ENCODE results near the gene IFNG-AS1.
A peak's percentile ranks its signal among the peaks of the same experiment; 100 is the strongest.

Gene IFNG-AS1

DNA sequence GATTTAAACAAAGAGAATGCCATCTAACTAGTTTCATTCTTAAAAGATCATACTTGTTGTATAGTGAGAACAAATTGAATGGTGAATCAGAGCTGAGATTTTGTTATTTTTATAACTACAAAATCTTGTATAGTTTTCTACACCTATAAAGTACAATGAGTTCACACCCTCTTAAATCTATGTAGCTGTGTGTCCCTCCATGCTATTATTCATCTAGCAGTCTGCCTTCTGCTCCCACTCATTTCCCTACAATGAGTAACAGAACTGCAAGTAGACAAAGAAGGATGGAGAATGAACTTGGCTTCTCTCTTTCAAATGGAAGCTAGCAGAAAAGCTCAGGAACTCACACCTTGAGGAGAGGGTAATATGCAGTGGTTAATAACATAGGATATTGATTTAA, 7.1 kb downstream of the IFNG-AS1 start:
- no peak for DNase-seq

DNA sequence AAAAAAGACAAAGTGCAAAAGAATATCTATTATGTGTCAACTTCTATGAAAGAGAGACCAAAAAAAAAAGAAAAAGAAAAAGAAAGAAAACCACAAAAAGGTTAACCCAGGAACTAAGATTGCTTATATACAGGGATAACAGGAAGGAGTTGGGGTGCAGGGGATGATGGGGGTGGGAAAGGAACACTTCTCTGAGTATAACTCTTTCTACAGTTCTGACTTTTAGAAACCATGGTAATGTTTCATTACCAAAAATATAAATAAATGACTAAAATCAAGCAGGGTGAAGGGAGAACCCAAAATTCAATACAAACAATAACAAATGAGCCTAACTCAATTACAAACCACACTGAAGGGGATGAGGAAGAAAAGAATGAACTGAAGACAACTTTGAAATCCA, 9.1 kb downstream of the IFNG-AS1 start:
- DNase-seq: no peak

DNA sequence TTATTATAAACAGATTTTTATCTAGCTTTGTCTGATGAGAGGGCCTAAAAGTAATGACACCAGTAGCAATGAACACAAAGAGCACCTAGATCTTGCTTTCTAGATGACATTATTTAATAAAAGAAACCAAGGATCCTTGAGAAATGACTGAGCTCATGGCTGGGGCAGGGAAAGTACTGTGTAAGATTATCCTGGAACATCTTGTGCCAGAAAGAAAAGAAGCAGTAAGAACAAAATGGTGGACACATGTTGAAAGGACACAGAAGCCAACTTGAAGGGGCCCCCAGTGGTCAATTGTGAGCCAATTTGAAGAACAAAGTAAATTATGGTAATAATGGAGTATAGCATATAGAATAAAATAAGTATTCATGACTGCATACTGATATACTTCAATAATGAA, 10.0 kb downstream of the IFNG-AS1 start:
- no peak for DNase-seq

DNA sequence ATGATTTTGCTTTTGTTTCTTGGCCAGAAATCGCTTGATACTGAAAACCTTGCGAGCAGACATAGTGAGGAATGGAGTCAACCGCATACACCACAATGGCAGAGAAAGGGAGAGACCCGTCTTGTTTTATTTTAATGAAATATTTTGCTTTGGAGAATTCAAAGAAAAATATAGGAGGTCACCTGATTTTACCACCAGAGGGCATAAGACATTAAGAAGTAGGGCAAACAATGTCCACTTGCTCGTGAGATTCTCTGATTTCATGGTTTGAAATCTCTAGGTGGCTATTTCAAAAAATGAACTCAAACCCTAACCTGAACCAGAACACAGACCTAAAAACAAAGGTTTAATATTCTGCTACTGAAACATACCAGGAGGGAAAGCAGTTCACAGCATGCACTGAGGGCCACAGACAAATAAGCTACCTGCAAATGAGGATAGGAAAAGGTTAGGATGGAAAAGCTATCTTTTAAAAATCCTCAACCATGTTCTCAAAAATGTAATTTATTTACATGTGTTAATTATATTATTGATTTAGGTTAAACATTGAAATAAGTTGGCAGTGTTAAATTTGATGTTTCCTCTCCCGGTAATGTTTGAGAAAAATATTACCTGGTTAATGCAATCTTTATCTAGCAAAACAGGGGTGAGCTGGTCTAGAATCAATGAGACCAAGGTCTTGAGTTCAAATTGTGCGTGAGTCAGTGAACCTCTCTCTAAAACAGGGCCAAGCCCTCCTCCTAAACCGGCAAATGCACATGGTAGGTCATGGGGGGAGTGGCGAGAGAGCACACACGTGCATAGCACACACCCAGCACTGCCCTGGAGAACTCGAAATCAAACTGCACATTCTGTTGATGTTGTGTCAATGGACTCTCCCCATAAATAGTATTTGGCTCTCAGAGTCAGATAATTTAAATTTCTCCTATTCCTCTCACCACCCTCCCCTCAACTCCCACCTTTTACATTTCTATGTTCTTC, 12.5 kb downstream of the IFNG-AS1 start:
- peak; percentile 4 for DNase-seq

DNA sequence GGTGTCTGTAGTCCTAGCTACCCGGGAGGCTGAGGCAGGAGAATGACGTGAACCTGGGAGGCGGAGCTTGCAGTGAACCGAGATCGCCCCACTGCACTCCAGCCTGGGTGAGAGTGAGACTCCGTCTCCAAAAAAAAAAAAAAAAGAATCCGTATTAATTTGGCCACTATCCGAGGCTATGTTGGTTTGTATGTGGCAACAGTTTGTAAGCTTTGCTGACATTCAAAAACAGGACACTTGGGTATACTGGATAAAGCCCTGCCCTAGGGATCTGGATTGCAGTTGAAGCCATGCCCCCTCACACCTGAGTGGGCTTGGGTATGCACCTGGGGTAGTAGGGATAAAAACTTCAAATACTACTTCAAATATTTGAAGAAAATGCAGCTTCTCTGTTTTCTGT, 14.5 kb downstream of the IFNG-AS1 start:
- no peak for DNase-seq

DNA sequence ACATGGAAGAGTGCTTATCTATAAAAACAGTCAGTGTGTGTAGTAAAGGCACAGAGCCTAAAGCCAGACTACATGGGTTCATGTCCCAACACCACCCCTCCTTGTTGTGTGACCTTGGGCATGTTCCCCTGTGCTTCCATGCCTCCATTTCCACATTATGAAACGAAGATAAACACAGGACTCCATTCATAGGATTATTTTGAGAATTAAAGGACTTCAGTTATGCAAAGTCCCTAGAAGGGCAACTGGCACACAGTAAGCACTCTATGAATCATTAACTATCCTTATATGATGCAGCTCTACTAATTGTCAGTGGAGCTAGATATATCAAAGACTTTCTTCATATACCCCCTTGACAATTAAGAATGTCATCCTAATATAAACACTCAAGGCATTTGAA, 17.8 kb downstream of the IFNG-AS1 start:
- no peak for DNase-seq

DNA sequence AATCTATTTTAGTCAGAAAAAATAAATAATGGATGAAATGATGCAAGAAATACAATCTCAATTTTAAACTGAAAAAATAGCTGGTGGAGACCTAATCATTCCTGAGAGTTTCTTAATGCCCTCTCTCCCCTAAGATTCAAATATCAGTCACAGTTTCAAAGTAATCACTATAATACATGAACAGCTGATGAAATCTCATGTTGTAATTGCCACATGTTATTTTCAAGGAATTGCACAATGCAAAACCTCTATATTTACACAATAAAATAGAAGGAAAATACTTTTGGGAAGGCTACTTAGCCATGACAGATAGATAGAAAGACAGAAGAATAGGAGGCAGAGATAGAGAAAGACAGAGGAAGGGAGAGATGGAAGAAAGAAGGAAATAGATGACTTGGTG, 18.2 kb downstream of the IFNG-AS1 start:
- no peak for DNase-seq

DNA sequence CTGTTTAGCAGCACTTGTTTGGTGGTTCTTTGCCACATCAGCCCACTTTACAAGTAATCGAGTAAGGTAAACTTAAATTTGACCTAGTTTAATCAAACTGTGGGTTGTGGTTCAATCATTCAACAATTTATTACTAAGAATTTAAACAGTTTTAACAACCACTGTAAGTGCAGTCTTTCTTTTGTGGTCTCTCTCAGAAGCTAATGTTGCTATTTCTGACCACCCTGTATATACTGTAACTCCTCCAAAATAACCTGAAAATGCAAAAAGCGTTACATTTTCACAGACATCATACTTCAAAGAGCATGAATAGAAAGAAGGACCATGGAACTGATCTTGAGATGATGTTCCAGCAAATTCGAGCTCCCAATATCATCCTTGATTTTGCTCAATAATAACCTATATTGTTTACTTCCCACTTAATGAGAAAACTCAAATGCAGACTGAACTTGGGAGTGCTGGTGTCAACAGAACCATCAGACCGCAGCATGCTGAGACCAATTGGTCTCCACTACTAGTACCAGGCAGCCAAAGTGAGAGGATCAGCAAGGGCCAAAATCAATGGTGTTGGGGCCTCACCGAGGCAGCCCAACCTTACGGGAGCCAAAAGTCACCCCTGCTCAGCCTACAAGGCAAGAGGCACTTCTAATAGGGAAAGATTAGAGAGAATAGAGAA, 22.1 kb downstream of the IFNG-AS1 start:
- no peak for DNase-seq

DNA sequence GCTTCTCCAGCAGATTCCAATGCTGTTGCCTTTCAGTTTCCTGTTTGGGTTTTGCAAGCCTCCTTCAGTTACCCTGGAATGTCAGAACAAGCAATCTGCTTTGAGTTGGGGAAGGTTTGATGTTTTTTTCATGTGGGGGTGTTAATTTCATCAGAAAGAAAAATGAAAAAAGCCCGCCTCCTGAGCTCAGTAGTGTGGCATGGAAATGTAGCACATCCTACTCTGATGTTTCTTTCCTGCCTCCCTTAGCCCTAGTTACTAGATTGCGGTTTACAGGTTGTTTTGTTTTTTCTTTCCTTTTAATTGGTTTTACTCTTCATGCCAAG, 22.6 kb downstream of the IFNG-AS1 start:
- DNase-seq: no peak

DNA sequence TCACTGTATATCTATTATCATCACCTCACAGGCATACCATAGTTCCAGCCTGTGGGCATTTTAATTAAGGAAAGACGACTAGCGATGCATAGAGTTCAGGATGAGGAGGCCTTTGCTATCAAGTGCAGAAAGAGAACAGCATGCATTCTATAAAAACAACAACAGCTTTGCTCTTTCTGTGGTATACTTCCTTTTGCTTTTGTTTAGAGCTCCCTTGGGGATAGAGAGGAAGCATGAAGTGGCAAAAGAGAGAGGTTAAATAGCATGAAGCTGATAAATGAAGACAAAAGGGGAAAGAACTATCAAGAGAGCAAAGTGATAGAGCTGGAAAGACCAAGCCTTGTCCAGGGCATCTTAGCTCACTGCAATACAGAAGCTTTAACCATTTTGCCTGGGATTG, 23.5 kb downstream of the IFNG-AS1 start:
- no peak for DNase-seq

DNA sequence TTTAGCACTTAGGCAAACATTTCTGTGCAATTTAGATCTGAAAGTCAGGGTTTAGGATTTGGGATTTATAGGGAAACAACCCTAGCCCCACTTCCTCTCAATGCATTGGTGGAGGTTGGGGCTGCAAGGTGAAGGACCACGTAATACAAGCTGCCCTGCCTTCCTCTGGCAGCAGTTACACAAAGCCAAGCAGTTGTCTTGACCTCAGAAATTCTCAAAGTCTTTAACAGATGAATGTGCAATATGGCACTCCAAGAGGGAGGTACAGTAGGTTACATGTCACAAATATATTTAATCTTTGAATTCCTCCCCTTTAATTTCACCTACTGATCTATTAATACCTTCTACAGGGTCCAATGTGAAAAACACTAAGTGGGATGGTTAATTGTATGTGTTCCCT, 23.9 kb downstream of the IFNG-AS1 start:
- DNase-seq: no peak

DNA sequence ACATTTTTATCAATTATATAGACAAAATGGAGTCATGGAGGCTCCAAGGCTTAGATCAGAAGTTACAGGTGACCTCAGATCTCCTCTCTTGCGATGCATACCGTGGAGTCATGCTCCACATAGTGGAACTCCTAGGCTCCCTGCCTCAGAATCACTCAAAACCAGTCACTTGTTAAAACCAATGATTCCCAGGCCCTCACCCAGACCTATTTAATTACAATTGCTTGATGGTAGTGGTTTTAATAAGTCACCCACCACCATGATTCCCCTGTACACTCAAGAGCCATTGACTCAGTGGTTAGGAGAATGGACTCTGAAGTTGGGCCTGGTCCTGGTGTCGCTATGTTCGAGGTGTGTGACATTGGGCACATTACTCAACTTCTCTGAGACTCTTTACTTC, 26.9 kb downstream of the IFNG-AS1 start:
- DNase-seq: no peak

DNA sequence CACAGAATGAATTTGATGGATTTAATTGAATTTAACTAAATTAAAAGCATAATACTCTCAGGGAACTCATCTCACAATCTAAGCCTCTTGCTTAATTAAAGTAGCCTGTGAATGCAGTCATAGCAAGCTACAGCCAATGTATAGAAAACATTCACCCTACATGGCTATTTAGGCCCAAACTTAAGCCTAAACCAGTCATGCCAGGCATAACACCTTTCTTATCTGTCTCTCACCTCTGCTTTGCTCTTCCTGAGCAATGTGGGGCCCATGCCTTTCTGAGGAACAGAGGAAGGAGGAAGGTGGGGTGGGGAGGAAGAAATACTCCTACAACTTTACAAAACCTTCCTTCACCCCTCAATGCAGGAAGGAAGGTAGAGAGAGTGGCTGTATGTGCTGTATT, 29.1 kb downstream of the IFNG-AS1 start:
- DNase-seq: no peak

DNA sequence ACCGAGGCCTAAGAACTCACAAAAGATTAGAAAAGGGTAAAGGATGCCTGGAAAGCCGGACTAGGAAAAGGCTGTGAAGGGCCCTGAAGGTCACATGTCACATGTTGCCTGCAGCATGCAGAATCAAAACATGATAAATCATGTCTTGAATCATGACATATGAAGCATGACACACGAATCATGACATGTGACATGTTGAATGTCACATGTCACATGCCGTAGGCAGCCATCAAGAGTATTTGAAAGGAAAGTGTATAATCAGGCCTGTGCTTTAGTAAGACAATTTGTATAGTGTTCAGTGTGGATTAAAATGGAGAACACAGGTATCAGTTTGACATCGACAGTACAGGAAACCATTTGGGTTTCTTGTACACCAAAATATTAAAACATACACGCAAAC, 30.8 kb downstream of the IFNG-AS1 start:
- DNase-seq: no peak

DNA sequence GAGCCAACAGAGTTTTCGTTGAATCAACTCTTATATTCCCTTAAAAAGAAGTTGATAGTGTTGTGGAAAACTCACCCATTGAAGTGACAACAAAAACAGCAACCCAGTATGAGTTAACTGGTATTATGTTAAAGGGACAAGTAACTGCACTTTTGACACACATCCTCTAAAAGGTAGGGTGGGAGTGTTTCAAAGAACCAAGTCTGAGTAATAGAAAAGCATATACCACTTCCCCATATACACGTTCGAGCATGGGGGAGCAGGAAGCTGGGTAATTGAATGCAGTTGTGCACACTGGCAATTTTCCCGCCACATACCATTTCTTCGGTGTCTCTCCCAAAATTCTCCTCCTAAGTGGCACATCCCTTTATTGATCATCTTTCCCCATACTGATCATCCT, 31.5 kb downstream of the IFNG-AS1 start:
- no peak for DNase-seq

DNA sequence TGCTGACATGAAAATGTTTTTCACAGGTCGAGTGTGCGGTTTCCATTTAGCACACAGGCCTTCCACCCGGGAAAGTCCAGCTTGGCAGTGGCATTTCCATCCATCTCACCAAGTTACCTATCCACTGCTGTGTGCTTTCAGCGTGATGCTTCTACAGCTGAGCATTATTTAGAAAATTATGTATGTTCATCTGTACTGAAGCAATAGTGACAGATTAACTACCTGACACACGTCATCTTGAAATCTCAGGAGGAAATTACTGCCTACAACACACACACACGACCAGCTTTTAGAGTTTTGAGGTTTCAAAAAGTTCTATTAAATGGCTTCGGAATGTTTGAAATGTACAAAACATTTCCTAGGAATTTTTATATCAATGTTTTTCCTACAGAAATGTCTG, 39.4 kb downstream of the IFNG-AS1 start:
- no peak for DNase-seq

DNA sequence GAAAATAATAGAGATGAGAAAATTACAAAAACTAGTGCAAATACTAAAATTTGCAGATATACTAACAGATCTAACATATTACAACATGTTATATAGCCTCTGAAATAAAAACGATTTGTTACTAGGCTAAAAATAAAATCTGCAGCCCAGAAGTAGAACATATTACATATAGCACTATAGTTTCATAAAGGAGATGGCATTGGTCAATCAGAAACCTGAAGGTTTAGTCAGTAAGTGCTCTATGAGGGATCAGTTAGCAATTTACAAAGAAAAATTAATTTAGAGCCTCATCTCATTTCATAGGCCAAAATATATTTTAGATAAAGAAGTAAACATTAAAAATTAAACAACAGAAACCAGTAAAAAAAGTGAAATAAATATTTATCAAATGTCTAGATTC, 41.0 kb downstream of the IFNG-AS1 start:
- DNase-seq: no peak

DNA sequence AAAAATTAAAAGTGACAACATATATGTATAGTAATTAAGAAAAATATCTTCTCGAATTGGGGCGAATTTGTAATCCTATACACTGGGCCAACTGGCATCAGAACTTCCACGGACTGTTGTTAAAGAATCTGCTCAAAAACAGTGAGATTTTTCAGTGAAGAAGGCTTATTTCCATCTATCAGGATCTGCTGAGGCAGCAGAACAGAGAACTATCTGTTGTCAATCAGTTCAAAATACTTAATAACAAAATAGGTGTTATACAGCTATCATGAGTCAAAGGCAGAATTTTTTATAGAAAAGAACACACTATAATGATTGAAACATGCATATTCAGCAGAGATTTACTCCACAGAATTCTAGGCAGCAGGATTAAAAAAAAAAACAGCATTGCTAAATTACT, 41.9 kb downstream of the IFNG-AS1 start:
- DNase-seq: no peak

DNA sequence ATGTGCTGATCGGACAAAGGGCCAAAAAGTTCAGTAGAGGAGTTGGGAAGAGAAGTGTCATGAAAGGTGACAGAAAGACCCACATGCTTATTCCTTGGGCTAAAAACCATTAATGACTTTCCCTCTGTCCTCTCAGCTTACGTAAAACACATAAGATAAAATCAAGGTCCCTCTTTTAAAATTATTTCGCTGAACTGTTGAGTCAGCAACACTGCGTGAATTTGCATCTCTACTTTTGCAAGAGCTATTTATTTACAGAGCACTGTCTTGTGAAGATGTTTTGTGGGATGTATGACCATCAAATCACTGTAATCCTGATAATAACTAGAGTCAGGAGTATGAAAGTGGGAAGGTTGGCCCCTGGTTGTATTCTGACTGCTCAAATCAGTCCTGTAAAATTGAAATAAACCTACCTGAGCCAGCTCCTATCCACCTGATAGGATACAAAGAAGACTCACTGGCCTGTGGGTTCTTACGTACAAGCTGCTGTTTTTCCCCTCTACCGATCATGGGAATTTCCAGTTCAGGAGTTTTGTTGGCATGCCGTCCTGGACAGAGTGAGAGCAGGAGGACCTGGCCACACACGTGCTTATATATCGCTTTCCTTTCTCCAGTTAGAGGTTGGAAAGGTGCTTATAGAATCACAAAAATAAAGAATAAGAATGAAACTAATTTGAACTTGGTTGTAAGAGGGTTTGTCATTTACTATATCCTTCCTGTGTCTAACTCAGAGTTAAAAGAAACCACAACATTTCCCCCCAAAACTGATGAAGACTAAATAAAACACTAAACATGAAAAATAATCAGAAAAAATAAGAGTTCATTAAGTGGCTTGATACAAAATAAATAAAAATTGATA, 42.9 kb downstream of the IFNG-AS1 start:
- DNase-seq: no peak

DNA sequence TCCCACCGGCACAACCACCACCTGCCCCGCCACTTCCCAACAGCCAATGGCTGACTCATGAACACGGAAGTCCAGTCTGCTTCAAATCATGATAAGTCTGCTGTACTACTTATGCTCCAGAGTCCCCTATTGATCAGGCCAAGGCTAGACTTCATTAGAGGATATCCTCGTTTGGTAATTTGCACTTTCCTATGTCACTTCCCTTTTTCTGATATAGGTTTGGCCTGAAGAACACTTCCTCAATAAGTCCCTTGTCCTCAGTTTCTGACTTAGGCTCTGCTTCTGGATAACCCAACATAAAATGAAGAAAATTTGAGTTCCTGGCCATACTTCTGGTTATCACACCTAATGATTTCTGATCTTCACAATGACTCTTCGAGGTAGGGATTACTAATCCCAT, 45.3 kb downstream of the IFNG-AS1 start:
- DNase-seq: no peak

DNA sequence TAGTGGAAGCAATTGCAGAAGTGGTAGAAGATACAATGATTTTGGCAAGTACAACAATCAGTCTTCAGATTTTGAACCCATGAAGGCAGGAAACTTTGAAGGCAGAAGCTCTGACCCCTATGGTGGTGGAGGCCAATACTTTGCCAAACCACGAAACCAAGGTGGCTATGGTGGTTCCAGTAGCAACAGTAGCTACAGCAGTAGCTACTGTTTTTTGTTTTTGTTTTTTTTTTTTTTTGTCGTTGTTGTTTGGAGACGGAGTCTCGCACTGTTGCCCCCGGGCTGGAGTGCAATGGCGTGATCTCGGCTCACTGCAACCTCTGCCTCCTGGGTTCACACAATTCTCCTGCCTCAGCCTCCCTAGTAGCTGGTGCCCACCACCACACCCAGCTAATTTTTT, 47.4 kb downstream of the IFNG-AS1 start:
- no peak for DNase-seq

DNA sequence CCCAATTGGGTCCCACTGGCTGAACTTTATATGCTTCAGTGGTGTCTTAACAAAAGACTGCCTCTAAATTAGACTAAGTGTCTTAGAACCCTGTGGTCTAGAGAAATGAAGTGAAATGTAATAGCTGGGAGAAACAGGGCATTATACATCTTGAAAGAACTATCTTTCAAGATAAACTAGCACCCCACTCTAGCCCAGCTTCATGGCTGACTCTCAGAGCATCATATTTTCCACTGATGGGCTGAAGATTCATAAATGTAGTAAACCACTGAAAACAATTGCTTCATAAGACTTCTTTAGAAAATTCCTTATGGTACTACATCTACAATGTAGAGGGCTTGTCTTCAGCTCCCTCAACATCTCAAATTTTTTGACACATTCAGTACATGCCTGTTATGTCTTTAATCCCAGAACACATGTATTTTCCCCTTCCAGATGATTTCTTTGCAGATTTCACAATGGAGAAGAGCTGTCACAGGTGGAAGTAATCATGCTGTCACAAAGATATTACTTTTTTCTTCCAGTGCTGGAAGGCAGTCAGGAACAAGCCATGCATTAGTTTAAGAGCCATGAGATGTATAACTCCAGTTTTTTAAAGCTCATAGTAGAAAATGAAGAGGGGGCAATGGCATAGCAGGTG, 48.5 kb downstream of the IFNG-AS1 start:
- no peak for DNase-seq

DNA sequence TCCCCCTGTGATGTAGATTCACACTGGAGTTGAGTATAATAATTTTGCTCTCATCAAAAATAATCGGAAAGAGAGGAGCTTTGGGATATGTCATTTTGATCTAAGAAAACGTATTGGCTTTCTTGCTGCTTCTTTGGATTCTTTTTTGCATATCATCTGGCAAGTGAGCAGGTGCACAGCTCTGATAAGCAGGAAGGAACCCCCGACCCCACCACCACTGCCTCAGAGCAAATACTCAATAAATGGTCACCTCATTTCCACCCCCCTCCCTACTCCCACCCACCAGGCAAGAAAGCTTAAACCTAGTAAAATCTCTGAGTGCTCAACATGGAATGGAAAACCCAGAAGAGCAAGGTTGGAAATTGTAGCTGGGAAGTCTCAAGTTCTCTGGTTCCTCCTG, 49.4 kb downstream of the IFNG-AS1 start:
- no peak for DNase-seq

Data from hematopoietic multipotent progenitor cell treated with erythropoietin and hydrocortisone succinate and interleukin-3 and kit ligand, for 8 days (in vitro differentiated cells).